ENCODE data around the gene TRIM72. TPM values are rescaled to one million over a fixed set of nuclear protein-coding genes. Genes with fewer than 3 reads are reported as not detected.
A peak's percentile ranks its signal among the peaks of the same experiment; 100 is the strongest.

Gene TRIM72
- total and polyA plus RNA-seq, 2 of the 8 experiments (the other 6 are each of a cell fraction or from before 2014, with no cell fraction given) = 0.57 to 2.1 TPM

GRCh38 chr16:31248344-31248743 is 34.4 kb downstream of the TRIM72 start:
- CTCF ChIA-PET (ENCODE audit: partially characterized antibody) = interaction anchor here (1.0 to 1.7 kb wide), 4 partner anchors 8 to 109 kb away, joined by 3 to 5 read pairs (median 4); no protein-coding TSS in a partner anchor
- Histone ChIP-seq H3K9me3 (ENCODE audit: insufficient read depth in 2 of 2, low read depth in 1 of 2, low read length in 1 of 2) (no peaks in the 10 kb centered on the region), H3K79me1 (ENCODE audit: low read depth, low read length) (no peaks in the 10 kb centered on the region)
- TF ChIP-seq TAF1 (IDR thresholded peaks at IDR 0.05; ENCODE audit: low read depth, low read length) = no peak
- no peak for TF ChIP-seq POU5F1 (IDR thresholded peaks at IDR 0.05; ENCODE audit: low read depth, low read length)
- no peak for TF ChIP-seq NANOG (IDR thresholded peaks at IDR 0.05; ENCODE audit: insufficient read depth, low read depth, low read length, poor library complexity, severe bottlenecking)
- TF ChIP-seq SRF (IDR thresholded peaks at IDR 0.05; ENCODE audit: low read depth, low read length) = no peak
- TF ChIP-seq CTBP2 (IDR thresholded peaks at IDR 0.05; ENCODE audit: borderline replicate concordance, insufficient read depth, insufficient read length, low read length) = no peak
- no peak for TF ChIP-seq JUN (IDR thresholded peaks at IDR 0.05; ENCODE audit: low read depth, low read length)
- no peak for TF ChIP-seq ZNF274 (IDR thresholded peaks at IDR 0.05; ENCODE audit: borderline replicate concordance, extremely low read depth, low read length)
- no peak for TF ChIP-seq TCF12 (IDR thresholded peaks at IDR 0.05; ENCODE audit: low read depth, low read length)
- no peak for TF ChIP-seq BRCA1 (IDR thresholded peaks at IDR 0.05; ENCODE audit: low read depth, low read length)
- no peak for TF ChIP-seq ATF3 (IDR thresholded peaks at IDR 0.05; ENCODE audit: insufficient read depth, low read depth, low read length)
- no peak for TF ChIP-seq TEAD4 (IDR thresholded peaks at IDR 0.05; ENCODE audit: low read depth, low read length)
- TF ChIP-seq YY1 (IDR thresholded peaks at IDR 0.05; ENCODE audit: low read depth, low read length) = no peak
- TF ChIP-seq SIX5 (IDR thresholded peaks at IDR 0.05; ENCODE audit: low read depth, low read length) = no peak
- TF ChIP-seq HDAC2 (IDR thresholded peaks at IDR 0.05; ENCODE audit: borderline replicate concordance in 1 of 2, low read depth in 2 of 2, low read length in 2 of 2) = no peak

More at GRCh38 chr16:31248344-31248743, 34.4 kb downstream of the TRIM72 start:
- H3K27me3 ChIP-seq (replicated peaks in 1 of 4; ENCODE audit: control insufficient read depth in 3 of 4, extremely low read depth in 1 of 4, insufficient read depth in 3 of 4, low read length in 3 of 4) = peaks cover 0 to 3% (median 0%) of the 10 kb centered on the region in 4 experiments; a peak in 1 of 7 replicates
- H2AK5ac ChIP-seq (ENCODE audit: low read depth, low read length) = no peak overlapping the region
- H2BK120ac ChIP-seq (replicated peaks; ENCODE audit: low read depth, low read length) = peak overlapping the region; percentile 16
- no peak overlapping the region for H3K23ac ChIP-seq (ENCODE audit: insufficient read length)
- no peak overlapping the region for H3K4ac ChIP-seq (replicated peaks; ENCODE audit: insufficient read length, low read depth, low read length)
- H3K14ac ChIP-seq (ENCODE audit: insufficient read length) = no peak overlapping the region
- POLR2A ChIA-PET (ENCODE audit: partially characterized antibody) = interaction anchor here (0.7 to 1.6 kb wide), 9 partner anchors 34 to 203 kb away, joined by 3 to 4 read pairs (median 3); partner anchors contain the start of gene TRIM72
- H2BK15ac ChIP-seq (ENCODE audit: low read length) = no peak overlapping the region
- no peak overlapping the region for H3K4me2 ChIP-seq (ENCODE audit: insufficient read depth in 1 of 2, low read depth in 2 of 2, low read length in 2 of 2)
- H2BK20ac ChIP-seq (ENCODE audit: low read length) = no peak overlapping the region
- FAIRE-seq = no peak
- H3K18ac ChIP-seq (ENCODE audit: extremely low read depth, low read length) = peak overlapping the region; percentile 73
- peak overlapping the region; percentile 22 for H4K91ac ChIP-seq (replicated peaks; ENCODE audit: insufficient read length, low read length)
- no peak overlapping the region for H3K27ac ChIP-seq (ENCODE audit: low read depth, low read length)
- H3K23me2 ChIP-seq (ENCODE audit: low read depth, low read length) = no peaks in the 10 kb centered on the region
- H3K56ac ChIP-seq (replicated peaks; ENCODE audit: insufficient read length, low read depth, low read length) = no peak overlapping the region
- WGBS, 2 experiments (ENCODE audit: extremely low coverage in 1 of 2, insufficient coverage in 1 of 2, insufficient read length in 1 of 2, insufficient replicate concordance in 2 of 2, low coverage in 1 of 2, low lambda C conversion rate in 2 of 2, missing lambda C conversion rate in 1 of 2) = 90% methylated on average over 5 of the region's 5 CpGs; no CpG with 5 or more reads in 1 of the 2 experiments
- no peaks in the 10 kb centered on the region for H3K36me3 ChIP-seq (ENCODE audit: control insufficient read depth in 2 of 4, insufficient read depth in 4 of 4, low read length in 3 of 4)
- H2BK12ac ChIP-seq (ENCODE audit: low read depth, low read length) = peak overlapping the region; percentile 0; the same call in 1 of the 2 replicates
- H3K4me1 ChIP-seq (replicated peaks in 1 of 4; ENCODE audit: control insufficient read depth in 3 of 4, insufficient read depth in 4 of 4, low read length in 3 of 4) = peaks cover 0 to 13% (median 2%) of the 10 kb centered on the region in 4 experiments; a peak in 5 of 7 replicates
- H4K5ac ChIP-seq (ENCODE audit: insufficient read length, low read depth, low read length) = no peak overlapping the region
- no peak for DNase-seq (ENCODE audit: low read depth in 1 of 2, low spot score in 2 of 2)
- H2BK5ac ChIP-seq (ENCODE audit: low read depth, low read length) = no peak overlapping the region; the same call in 1 of the 2 replicates
- H4K20me1 ChIP-seq (replicated peaks in 1 of 2; ENCODE audit: control insufficient read depth in 1 of 2, insufficient read depth in 2 of 2, low read length in 2 of 2) = no peaks in the 10 kb centered on the region
- no peak overlapping the region for H3K4me3 ChIP-seq (ENCODE audit: extremely low read depth in 1 of 4, insufficient read depth in 2 of 4, low read depth in 3 of 4, low read length in 4 of 4)
- no peak overlapping the region for H2AFZ ChIP-seq (ENCODE audit: low read length)
- no peak overlapping the region for H3K9ac ChIP-seq (replicated peaks in 1 of 4; ENCODE audit: extremely low read depth in 1 of 4, low read depth in 3 of 4, low read length in 3 of 4)
- H3K79me2 ChIP-seq (ENCODE audit: control insufficient read depth in 1 of 2, insufficient read depth in 2 of 2, low read length in 2 of 2) = no peaks in the 10 kb centered on the region
- H4K8ac ChIP-seq (ENCODE audit: extremely low read depth, insufficient read depth, low read length) = no peak overlapping the region

Measured in H1 (cell line).